GM18498 (cell line): ENCODE data around the gene BANP.

Source experiments
- ATAC-seq: cut with Tn5 transposase; IDR thresholded peaks from one replicate; pipeline ENCODE4 v1.9.1; 2021; ENCODE audit warnings: mild to moderate bottlenecking, moderate library complexity; ENCODE audit not compliant: unreplicated experiment

BANP gene

GRCh38 chr16:87948735-87949070, 2.5 kb upstream of the BANP start:
- no peak for ATAC-seq

GRCh38 chr16:87949071-87949744, 2.0 kb upstream of the BANP start:
- no peak for ATAC-seq

GRCh38 chr16:87951552-87952538, 611 bp downstream of the BANP start:
- peak; percentile 4 for ATAC-seq

- ATAC-seq = no peak
These were observed 1.5 kb downstream of the BANP start for GRCh38 chr16:87952751-87953150.

- no peak for ATAC-seq
These were observed 2.3 kb downstream of the BANP start for GRCh38 chr16:87953308-87954215.

GRCh38 chr16:87954361-87954760, 3.1 kb downstream of the BANP start:
- no peak for ATAC-seq

GRCh38 chr16:87954826-87955225, 3.6 kb downstream of the BANP start:
- ATAC-seq = no peak

GRCh38 chr16:87955302-87956097, 4.3 kb downstream of the BANP start:
- no peak for ATAC-seq

GRCh38 chr16:87956098-87956364, 4.8 kb downstream of the BANP start:
- ATAC-seq = no peak

GRCh38 chr16:87956365-87957231, 5.4 kb downstream of the BANP start:
- no peak for ATAC-seq

- ATAC-seq = no peak
These were observed 6.3 kb downstream of the BANP start for GRCh38 chr16:87957296-87958094.

- no peak for ATAC-seq
These were observed 7.4 kb downstream of the BANP start for GRCh38 chr16:87958632-87959031.

- no peak for ATAC-seq
These were observed 8.3 kb downstream of the BANP start for GRCh38 chr16:87959391-87959990.

- ATAC-seq = no peak
These were observed 9.1 kb downstream of the BANP start for GRCh38 chr16:87960296-87960695.

- ATAC-seq = no peak
These were observed 9.6 kb downstream of the BANP start for GRCh38 chr16:87960852-87961251.

GRCh38 chr16:87961623-87962022, 10.4 kb downstream of the BANP start:
- no peak for ATAC-seq

- no peak for ATAC-seq
These were observed 12.2 kb downstream of the BANP start for GRCh38 chr16:87963400-87963799.

GRCh38 chr16:87964049-87964659, 12.9 kb downstream of the BANP start:
- ATAC-seq = no peak
